Mesenchymal stem cell (in vitro differentiated cells and primary cell): ENCODE data around the gene KLHL29.

Source experiments
- DNase-seq: peaks from one replicate; pipeline ENCODE4 v3.0.0-alpha.2; 2013
- H2AFZ ChIP-seq: one replicate; pipeline ENCODE4 v1.6.1; 2013; ENCODE audit warnings: low read depth, mild to moderate bottlenecking, control low read depth, inconsistent platforms, low read length, moderate library complexity
- H2AK5ac ChIP-seq: 2 replicates; pipeline ENCODE4 v1.6.1; 2013; ENCODE audit warnings: low read length, moderate library complexity, mild to moderate bottlenecking, inconsistent platforms; ENCODE audit not compliant: severe bottlenecking
- H2BK120ac ChIP-seq: one replicate; pipeline ENCODE4 v1.6.1; 2013; ENCODE audit warnings: low read depth, mild to moderate bottlenecking, inconsistent platforms, low read length, moderate library complexity
- H2BK12ac ChIP-seq, 2 experiments: one replicate each; pipeline ENCODE4 v1.6.1; 2013; ENCODE audit warnings: inconsistent platforms in 2 of 2, low read length in 2 of 2, mild to moderate bottlenecking in 2 of 2, moderate library complexity in 2 of 2, control low read depth in 1 of 2
- H2BK15ac ChIP-seq: one replicate; pipeline ENCODE4 v1.6.1; 2013; ENCODE audit warnings: mild to moderate bottlenecking, low read depth, inconsistent platforms; ENCODE audit not compliant: poor library complexity, severe bottlenecking
- H2BK5ac ChIP-seq: 2 replicates; pipeline ENCODE4 v1.6.1; 2013; ENCODE audit warnings: low read depth, mild to moderate bottlenecking, low read length, control low read depth, inconsistent platforms; ENCODE audit not compliant: poor library complexity, severe bottlenecking
- H3K14ac ChIP-seq, 2 experiments: one replicate each; pipeline ENCODE4 v1.6.1; 2013; ENCODE audit warnings: inconsistent platforms in 2 of 2, low read length in 2 of 2, control low read depth in 1 of 2, mild to moderate bottlenecking in 1 of 2, moderate library complexity in 1 of 2
- H3K18ac ChIP-seq, 2 experiments: one replicate each; pipeline ENCODE4 v1.6.1; 2013; ENCODE audit warnings: inconsistent platforms in 2 of 2, low read length in 2 of 2, control low read depth in 1 of 2, low read depth in 1 of 2, mild to moderate bottlenecking in 1 of 2
- H3K23ac ChIP-seq, 2 experiments: one replicate each; pipeline ENCODE4 v1.6.1; 2013; ENCODE audit warnings: inconsistent platforms in 2 of 2, low read length in 2 of 2, mild to moderate bottlenecking in 2 of 2, moderate library complexity in 2 of 2, control low read depth in 1 of 2
- H3K27ac ChIP-seq: 2 replicates; pipeline ENCODE4 v1.5.1; 2013; ENCODE audit warnings: mild to moderate bottlenecking, moderate library complexity, low read length, control low read depth, inconsistent platforms; ENCODE audit not compliant: poor library complexity, severe bottlenecking
- H3K27me3 ChIP-seq, 2 experiments: 2 replicates each; pipeline versions ENCODE4 v1.6.1 to v1.7.0; 2013; ENCODE audit warnings: low read length in 2 of 2, mild to moderate bottlenecking in 2 of 2, moderate library complexity in 2 of 2, control low read depth in 1 of 2, inconsistent platforms in 1 of 2; ENCODE audit not compliant: control insufficient read depth in 1 of 2, insufficient read depth in 1 of 2
- H3K36me3 ChIP-seq, 2 experiments: 2 replicates each; pipeline versions ENCODE4 v1.6.1 to v1.7.0; 2013; ENCODE audit warnings: low read length in 2 of 2, control low read depth in 1 of 2, inconsistent platforms in 1 of 2, low read depth in 1 of 2, mild to moderate bottlenecking in 1 of 2; ENCODE audit not compliant: insufficient read depth in 2 of 2, control insufficient read depth in 1 of 2
- H3K4ac ChIP-seq, 2 experiments: one replicate each; pipeline ENCODE4 v1.6.1; 2013; ENCODE audit warnings: inconsistent platforms in 2 of 2, low read length in 2 of 2, mild to moderate bottlenecking in 2 of 2, moderate library complexity in 2 of 2, control low read depth in 1 of 2, low read depth in 1 of 2
- H3K4me1 ChIP-seq: 2 replicates; pipeline ENCODE4 v1.6.1; 2013; ENCODE audit warnings: low read depth, low read length, control low read depth; ENCODE audit not compliant: control insufficient read depth, insufficient read depth
- H3K4me2 ChIP-seq: 2 replicates; pipeline ENCODE4 v1.6.1; 2013; ENCODE audit warnings: low read length, mild to moderate bottlenecking, inconsistent platforms; ENCODE audit not compliant: poor library complexity, severe bottlenecking
- H3K4me3 ChIP-seq, 2 experiments: 2 replicates each; pipeline versions ENCODE4 v1.5.1 to v1.7.0; 2013; ENCODE audit warnings: low read length in 2 of 2, mild to moderate bottlenecking in 2 of 2, control low read depth in 1 of 2, low read depth in 1 of 2; ENCODE audit not compliant: insufficient read depth in 1 of 2
- H3K79me1 ChIP-seq: replicated peaks from 2 replicates; pipeline ENCODE4 v1.6.1; 2013; ENCODE audit warnings: mild to moderate bottlenecking, control low read depth, low read length, inconsistent platforms; ENCODE audit not compliant: poor library complexity, severe bottlenecking
- H3K9ac ChIP-seq: 2 replicates; pipeline ENCODE4 v1.7.0; 2013; ENCODE audit warnings: mild to moderate bottlenecking, low read length, moderate library complexity
- H3K9me3 ChIP-seq: 2 replicates; pipeline ENCODE4 v1.7.0; 2013; ENCODE audit warnings: mild to moderate bottlenecking, low read length; ENCODE audit not compliant: control insufficient read depth
- H4K8ac ChIP-seq: one replicate; pipeline ENCODE4 v1.6.1; 2013; ENCODE audit warnings: inconsistent platforms, mild to moderate bottlenecking, low read length, moderate library complexity
- H4K91ac ChIP-seq: one replicate; pipeline ENCODE4 v1.6.1; 2013; ENCODE audit warnings: mild to moderate bottlenecking, low read length, inconsistent platforms
- WGBS: methylation state at CpG from one replicate; pipeline ENCODE4 v1.1.7; 2013; ENCODE audit warnings: mixed read lengths; 5-methylcytosine and 5-hydroxymethylcytosine counted together

Gene KLHL29

DNA sequence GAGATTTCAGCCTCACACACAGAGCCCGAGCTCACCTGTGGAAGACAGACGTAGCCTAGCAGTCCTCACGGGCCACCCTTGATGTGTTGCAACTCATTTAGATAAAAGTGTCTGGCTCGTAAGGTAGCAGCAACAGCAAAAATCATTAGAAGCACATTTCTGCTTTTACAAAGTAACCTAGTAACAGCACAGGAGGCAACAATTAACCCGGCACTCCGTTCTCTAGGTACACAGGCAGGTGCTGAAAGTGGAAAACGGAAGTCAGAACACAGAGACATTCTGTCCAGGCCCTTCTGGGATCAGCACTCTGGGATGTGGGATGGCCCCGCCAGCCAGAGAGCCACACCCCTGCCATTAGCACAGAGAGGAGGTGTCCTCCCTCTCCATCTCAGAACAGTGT, 99.3 kb downstream of the KLHL29 start:
- DNase-seq, result no peak
- H2AK5ac ChIP-seq, result no peak overlapping the region
- no peak overlapping the region for H3K27ac ChIP-seq
- 86% methylated on average over 8 of the region's 8 CpGs for WGBS
- no peak overlapping the region for H3K4me2 ChIP-seq
- H2BK12ac ChIP-seq, result peak overlapping the region in 1 of 2 experiments; percentile 64
- no peak overlapping the region for H4K8ac ChIP-seq
- no peaks in the 10 kb centered on the region for H3K79me1 ChIP-seq
- H3K36me3 ChIP-seq, result peaks cover 0 to 2% of the 10 kb centered on the region in 2 experiments
- no peak overlapping the region for H3K18ac ChIP-seq
- H3K4ac ChIP-seq, result no peak overlapping the region
- H3K4me1 ChIP-seq, result peaks cover 42% of the 10 kb centered on the region
- peaks cover 0 to 7% of the 10 kb centered on the region in 2 experiments for H3K27me3 ChIP-seq
- H2BK5ac ChIP-seq, result no peak overlapping the region
- H2BK120ac ChIP-seq, result no peak overlapping the region
- H2BK15ac ChIP-seq, result no peak overlapping the region
- H3K23ac ChIP-seq, result no peak overlapping the region
- no peak overlapping the region for H3K14ac ChIP-seq
- no peak overlapping the region for H3K4me3 ChIP-seq
- no peak overlapping the region for H4K91ac ChIP-seq
- no peaks in the 10 kb centered on the region for H3K9me3 ChIP-seq
- H2AFZ ChIP-seq, result no peak overlapping the region
- no peak overlapping the region for H3K9ac ChIP-seq

DNA sequence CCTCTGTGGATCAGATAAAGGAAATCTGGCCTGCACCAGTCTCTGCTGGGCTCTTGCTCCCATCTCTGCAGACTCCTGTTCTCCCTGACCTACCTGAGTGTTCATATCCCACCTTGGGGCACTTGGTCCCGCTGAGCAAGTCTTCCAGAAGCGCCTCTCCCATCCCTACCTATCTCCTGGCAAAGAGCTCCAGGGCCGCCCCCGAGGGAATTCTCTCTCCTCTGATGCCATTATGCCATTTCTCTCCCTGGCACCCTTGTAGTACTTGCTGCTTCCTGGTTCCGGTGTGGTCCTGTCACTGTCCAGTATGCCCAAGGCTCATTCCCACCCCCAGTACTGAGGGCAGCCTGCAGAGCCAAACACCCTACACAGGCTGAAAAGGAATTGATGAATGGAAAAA, 99.8 kb downstream of the KLHL29 start:
- no peak overlapping the region for H3K18ac ChIP-seq
- H2BK12ac ChIP-seq, result no peak overlapping the region
- peaks cover 0 to 6% of the 10 kb centered on the region in 2 experiments for H3K36me3 ChIP-seq
- H4K8ac ChIP-seq, result no peak overlapping the region
- no peak overlapping the region for H2AK5ac ChIP-seq
- H2BK5ac ChIP-seq, result no peak overlapping the region
- no peak for DNase-seq
- no peak overlapping the region for H2BK15ac ChIP-seq
- no peak overlapping the region for H4K91ac ChIP-seq
- no peaks in the 10 kb centered on the region for H3K79me1 ChIP-seq
- H3K9me3 ChIP-seq, result no peaks in the 10 kb centered on the region
- no peak overlapping the region for H3K4me2 ChIP-seq
- no peak overlapping the region for H3K14ac ChIP-seq
- H3K4me1 ChIP-seq, result peaks cover 47% of the 10 kb centered on the region
- H3K4me3 ChIP-seq, result no peak overlapping the region
- no peak overlapping the region for H3K4ac ChIP-seq
- no peak overlapping the region for H2BK120ac ChIP-seq
- no peak overlapping the region for H3K27ac ChIP-seq
- no peak overlapping the region for H3K23ac ChIP-seq
- H3K9ac ChIP-seq, result no peak overlapping the region
- H2AFZ ChIP-seq, result no peak overlapping the region
- WGBS, result 80% methylated on average over 5 of the region's 5 CpGs
- H3K27me3 ChIP-seq, result peaks cover 0 to 7% of the 10 kb centered on the region in 2 experiments

DNA sequence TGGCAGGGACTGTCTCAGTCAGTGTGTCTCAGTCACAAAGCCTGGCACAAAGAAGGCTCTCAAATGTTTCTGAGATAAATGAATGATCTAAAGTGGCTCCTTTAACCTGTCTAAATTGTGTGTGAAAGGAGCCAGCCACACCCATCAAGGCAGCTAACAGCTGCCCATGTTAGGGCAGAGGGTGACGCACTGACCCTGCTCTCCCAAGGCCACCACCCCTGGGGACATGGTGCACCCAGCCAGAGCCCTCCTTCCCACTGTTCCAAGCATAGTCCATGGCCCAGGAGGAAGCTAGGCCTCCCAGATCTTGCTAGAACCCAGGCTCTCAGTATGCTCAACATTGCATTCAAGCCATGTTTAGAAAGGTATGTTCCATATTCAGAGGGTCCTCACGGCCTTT, 100.3 kb downstream of the KLHL29 start:
- Histone ChIP-seq H2BK15ac (no peak overlapping the region), H4K8ac (no peak overlapping the region), H3K27me3 (peaks cover 0 to 7% of the 10 kb centered on the region in 2 experiments), H4K91ac (no peak overlapping the region), H2BK12ac (no peak overlapping the region), H3K18ac (no peak overlapping the region), H3K23ac (no peak overlapping the region), H2BK5ac (no peak overlapping the region), H3K14ac (peak overlapping the region in 1 of 2 experiments; percentile 37), H3K36me3 (peaks cover 0 to 6% of the 10 kb centered on the region in 2 experiments), H3K9me3 (no peaks in the 10 kb centered on the region), H2BK120ac (no peak overlapping the region), H2AK5ac (no peak overlapping the region), H3K4ac (no peak overlapping the region), H3K4me1 (peaks cover 47% of the 10 kb centered on the region), H3K79me1 (no peaks in the 10 kb centered on the region), H3K4me3 (no peak overlapping the region), H3K9ac (no peak overlapping the region), H2AFZ (no peak overlapping the region), H3K4me2 (no peak overlapping the region), H3K27ac (no peak overlapping the region)
- DNase-seq, result no peak
- WGBS, result 98% methylated on average over 2 of the region's 2 CpGs

DNA sequence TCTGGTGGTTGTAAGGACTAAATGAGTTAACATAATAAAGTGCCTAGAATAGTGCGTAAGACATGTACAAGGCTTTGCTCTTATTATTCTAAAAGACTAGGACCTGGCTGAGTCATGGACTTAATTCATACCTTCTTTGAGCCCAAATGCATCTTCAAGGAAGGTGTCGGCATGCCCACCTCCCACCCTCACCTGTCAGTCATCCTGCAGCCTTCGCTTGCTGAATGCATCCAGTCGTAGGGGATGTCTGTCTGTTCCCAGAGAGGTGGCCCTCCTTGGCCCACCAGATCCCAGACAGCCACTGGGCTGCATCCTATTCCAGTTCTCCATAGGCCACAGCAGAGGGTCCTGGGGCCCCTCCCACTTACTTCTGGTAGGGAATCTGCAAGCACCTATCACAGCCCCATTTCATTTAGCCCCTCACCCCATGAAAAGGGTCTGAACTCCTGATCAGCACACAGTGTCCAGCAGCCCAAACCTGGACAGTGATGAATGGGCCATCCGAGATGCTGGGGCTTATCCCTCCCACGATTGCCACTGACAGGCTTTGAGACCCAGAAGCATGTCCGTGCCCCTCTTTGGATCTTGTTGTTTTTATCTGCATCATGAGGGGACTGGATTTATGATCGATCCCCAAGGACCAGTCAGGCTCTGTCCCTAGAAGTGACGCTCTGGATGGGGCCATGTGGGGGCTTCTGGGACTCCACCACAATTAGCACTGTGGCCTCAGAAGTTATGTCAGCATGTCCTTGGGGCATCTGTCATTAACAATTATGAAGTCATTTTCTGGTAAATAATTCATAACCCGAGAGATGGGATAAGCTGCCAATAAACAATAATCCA, 101.1 kb downstream of the KLHL29 start:
- no peak overlapping the region for H2BK5ac ChIP-seq
- no peaks in the 10 kb centered on the region for H3K9me3 ChIP-seq
- H4K8ac ChIP-seq, result no peak overlapping the region
- H3K18ac ChIP-seq, result no peak overlapping the region
- H3K79me1 ChIP-seq, result no peaks in the 10 kb centered on the region
- H2BK120ac ChIP-seq, result no peak overlapping the region
- H4K91ac ChIP-seq, result no peak overlapping the region
- no peak overlapping the region for H3K27ac ChIP-seq
- no peak overlapping the region for H3K4me2 ChIP-seq
- no peak overlapping the region for H3K14ac ChIP-seq
- peaks cover 0 to 6% of the 10 kb centered on the region in 2 experiments for H3K36me3 ChIP-seq
- H2AK5ac ChIP-seq, result no peak overlapping the region
- no peak overlapping the region for H3K23ac ChIP-seq
- H3K9ac ChIP-seq, result no peak overlapping the region
- no peak overlapping the region for H3K4ac ChIP-seq
- no peak overlapping the region for H3K4me3 ChIP-seq
- H2AFZ ChIP-seq, result no peak overlapping the region
- H2BK15ac ChIP-seq, result no peak overlapping the region
- peaks cover 0 to 7% of the 10 kb centered on the region in 2 experiments for H3K27me3 ChIP-seq
- WGBS, result 90% methylated on average over 10 of the region's 10 CpGs
- no peak overlapping the region for H2BK12ac ChIP-seq
- no peak for DNase-seq
- H3K4me1 ChIP-seq, result peaks cover 45% of the 10 kb centered on the region
